Tibial nerve (tissue), 3 donors: Measurements from ENCODE around the gene STRN3.

Experiments used
- CTCF ChIP-seq, 5 experiments: fragments of 200-600 bp in 3 of 5; fragments of 450-650 bp in 2 of 5; sonication (generic) in 3 of 5; IDR thresholded peaks; one replicate each; pipeline ENCODE4 v1.5.1; 2016 to 2019; ENCODE audit warnings: antibody characterized with exemption in 5 of 5, mild to moderate bottlenecking in 3 of 5, moderate library complexity in 2 of 5
- POLR2A ChIP-seq, 2 donors: fragments of 450-650 bp; IDR thresholded peaks; one replicate each; pipeline ENCODE4 v1.6.1; 2017; ENCODE audit warnings: antibody characterized with exemption in 2 of 2, mild to moderate bottlenecking in 2 of 2, moderate library complexity in 2 of 2

- no peak for TF ChIP-seq POLR2A (IDR thresholded peaks at IDR 0.05)
- TF ChIP-seq CTCF (IDR thresholded peaks at IDR 0.05), result no peak
These were observed 53.1 kb downstream of the STRN3 start for GRCh38 chr14:30972882-30973582.
